IMR-90 (cell line): Measurements from ENCODE around the gene NFYB.

Experiments
- CEBPB ChIP-seq: IDR thresholded peaks from 2 replicates; pipeline ENCODE4 v1.6.1; 2012; ENCODE audit warnings: low read depth, low read length, improper control_type of control experiment
- CHD1 ChIP-seq: IDR thresholded peaks from 2 replicates; pipeline ENCODE4 v1.6.1; 2012; ENCODE audit warnings: low read depth, low read length, improper control_type of control experiment
- NFE2L2 ChIP-seq: fragments of 150-350 bp; IDR thresholded peaks from 2 replicates; pipeline ENCODE4 v1.6.1; 2016; ENCODE audit warnings: low read depth, mild to moderate bottlenecking, low read length
- POLR2A ChIP-seq: IDR thresholded peaks from 2 replicates; pipeline ENCODE4 v1.6.1; 2012; ENCODE audit warnings: mild to moderate bottlenecking, low read depth, low read length
- SMC3 ChIP-seq: fragments of 150-350 bp; IDR thresholded peaks from 2 replicates; pipeline ENCODE4 v1.6.1; 2016; ENCODE audit warnings: low read depth, mild to moderate bottlenecking, antibody characterized with exemption, low read length, moderate library complexity
- TF ChIP-seq, protein P1 (sequence below): conservative IDR thresholded peaks from 2 replicates; pipeline ENCODE4 v1.5.1; 2012; ENCODE audit warnings: mild to moderate bottlenecking, low read depth, low read length, improper control_type of control experiment

DNA sequence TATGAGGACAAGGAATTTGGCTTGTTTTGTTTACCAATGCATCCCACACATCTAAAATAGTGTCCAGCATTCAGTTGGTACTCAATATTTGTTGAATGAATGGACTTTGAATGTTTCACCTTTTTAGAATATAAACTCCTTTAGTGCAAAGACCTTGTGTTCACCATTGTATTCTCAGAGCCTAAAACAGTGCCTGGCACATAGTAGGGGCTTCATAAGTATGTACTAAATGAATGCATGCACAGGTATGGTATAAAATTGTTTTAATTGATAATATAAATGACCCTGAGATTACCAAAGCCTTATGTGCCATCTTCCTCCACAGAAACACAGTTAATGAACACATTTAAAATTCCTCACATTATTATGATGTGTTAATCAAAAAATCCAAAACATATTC lies 5.0 kb upstream of the NFYB start:
- TF ChIP-seq SMC3 (no peak), CHD1 (no peak), POLR2A (no peak), CEBPB (no peak), NFE2L2 (no peak)
- TF ChIP-seq, protein P1, sequence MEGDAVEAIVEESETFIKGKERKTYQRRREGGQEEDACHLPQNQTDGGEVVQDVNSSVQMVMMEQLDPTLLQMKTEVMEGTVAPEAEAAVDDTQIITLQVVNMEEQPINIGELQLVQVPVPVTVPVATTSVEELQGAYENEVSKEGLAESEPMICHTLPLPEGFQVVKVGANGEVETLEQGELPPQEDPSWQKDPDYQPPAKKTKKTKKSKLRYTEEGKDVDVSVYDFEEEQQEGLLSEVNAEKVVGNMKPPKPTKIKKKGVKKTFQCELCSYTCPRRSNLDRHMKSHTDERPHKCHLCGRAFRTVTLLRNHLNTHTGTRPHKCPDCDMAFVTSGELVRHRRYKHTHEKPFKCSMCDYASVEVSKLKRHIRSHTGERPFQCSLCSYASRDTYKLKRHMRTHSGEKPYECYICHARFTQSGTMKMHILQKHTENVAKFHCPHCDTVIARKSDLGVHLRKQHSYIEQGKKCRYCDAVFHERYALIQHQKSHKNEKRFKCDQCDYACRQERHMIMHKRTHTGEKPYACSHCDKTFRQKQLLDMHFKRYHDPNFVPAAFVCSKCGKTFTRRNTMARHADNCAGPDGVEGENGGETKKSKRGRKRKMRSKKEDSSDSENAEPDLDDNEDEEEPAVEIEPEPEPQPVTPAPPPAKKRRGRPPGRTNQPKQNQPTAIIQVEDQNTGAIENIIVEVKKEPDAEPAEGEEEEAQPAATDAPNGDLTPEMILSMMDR, result no peak
